Endothelial cell of umbilical vein (primary cell): ENCODE results near the gene NABP1. TPM values are rescaled to one million over a fixed set of nuclear protein-coding genes. Genes with fewer than 3 reads are reported as not detected.

Experiments used
- BruUV-seq: library from RNA; stranded (reverse); fragments of 400-500 nt; replicated peaks from 2 replicates; lab custom pipeline; 2021; lab: Mats Ljungman, UMichigan
- CTCF ChIA-PET: fragments of 300-600, 350-600 bp; sonication (Branson Sonifier 250); formaldehyde crosslinking; loops from one replicate; lab custom pipeline; 2021; ENCODE audit warnings: antibody characterized with exemption, inconsistent platforms; lab: Charles Lee
- POLR2A ChIA-PET: fragments of 300-600, 350-600 bp; sonication (Branson Sonifier 250); formaldehyde crosslinking; loops from one replicate; lab custom pipeline; 2021; ENCODE audit warnings: antibody characterized with exemption, inconsistent platforms; lab: Charles Lee
- DNase-seq: peaks from one replicate; pipeline ENCODE4 v3.0.0-alpha.2; 2011; ENCODE audit warnings: low read depth, low spot score
- FAIRE-seq: peaks from 2 replicates; lab custom pipeline; 2011; peaks lifted over from hg19 to GRCh38; lab: Jason Lieb, UNC
- H2AFZ ChIP-seq: 2 replicates; pipeline ENCODE4 v1.6.0; 2012; ENCODE audit warnings: low read depth, low read length, control low read depth, inconsistent platforms
- H3K27ac ChIP-seq: 2 replicates; pipeline ENCODE4 v1.5.1; 2011; ENCODE audit warnings: low read depth, mild to moderate bottlenecking, control low read depth, low read length, moderate library complexity; ENCODE audit not compliant: insufficient read depth
- H3K27me3 ChIP-seq, 2 experiments: 2 replicates each; pipeline versions ENCODE4 v1.6.0 to v1.6.1; 2011; ENCODE audit warnings: low read length in 2 of 2, mixed read lengths in 1 of 2; ENCODE audit not compliant: control insufficient read depth in 2 of 2, insufficient read depth in 2 of 2
- H3K36me3 ChIP-seq, 2 experiments: 2 replicates in 1 of 2; 3 replicates in 1 of 2; pipeline ENCODE4 v1.5.1; 2011; ENCODE audit warnings: low read length in 2 of 2, mild to moderate bottlenecking in 1 of 2, moderate library complexity in 1 of 2; ENCODE audit not compliant: control insufficient read depth in 2 of 2, insufficient read depth in 2 of 2; ENCODE audit errors: extremely low read depth in 1 of 2
- H3K4me1 ChIP-seq: 3 replicates; pipeline ENCODE4 v1.5.1; 2011; ENCODE audit warnings: mild to moderate bottlenecking, low read length; ENCODE audit not compliant: control insufficient read depth, insufficient read depth; ENCODE audit errors: extremely low read depth
- H3K4me2 ChIP-seq: 2 replicates; pipeline ENCODE4 v1.6.1; 2011; ENCODE audit warnings: low read length, control low read depth, mixed read lengths; ENCODE audit not compliant: insufficient read depth
- H3K4me3 ChIP-seq, 3 experiments: fragments of 200-600 bp in 1 of 3; sonication (generic), shearing (Covaris generic) in 1 of 3; replicated peaks in 1 of 3; 2 replicates each; pipeline ENCODE4 v1.5.1; 2011 to 2016; ENCODE audit warnings: control low read depth in 3 of 3, low read length in 3 of 3, mild to moderate bottlenecking in 2 of 3, inconsistent platforms in 1 of 3, low read depth in 1 of 3, moderate library complexity in 1 of 3; ENCODE audit not compliant: insufficient read depth in 1 of 3
- H3K79me2 ChIP-seq: 2 replicates; pipeline ENCODE4 v1.6.0; 2012; ENCODE audit warnings: low read length, inconsistent platforms; ENCODE audit not compliant: control insufficient read depth, insufficient read depth
- H3K9ac ChIP-seq: replicated peaks from 2 replicates; pipeline ENCODE3; 2011; ENCODE audit warnings: low read length, control low read depth; ENCODE audit not compliant: insufficient read depth; ENCODE audit errors: extremely low read depth
- H3K9me1 ChIP-seq: replicated peaks from 3 replicates; pipeline ENCODE4 v1.6.0; 2011; ENCODE audit warnings: mild to moderate bottlenecking, low read length; ENCODE audit not compliant: control insufficient read depth, insufficient read depth; ENCODE audit errors: extremely low read depth
- H3K9me3 ChIP-seq: replicated peaks from 2 replicates; pipeline ENCODE4 v1.5.1; 2012; ENCODE audit warnings: low read length, inconsistent platforms; ENCODE audit not compliant: control insufficient read depth, insufficient read depth
- H4K20me1 ChIP-seq: replicated peaks from 2 replicates; pipeline ENCODE3; 2011; ENCODE audit warnings: mild to moderate bottlenecking, low read length; ENCODE audit not compliant: control insufficient read depth, insufficient read depth; ENCODE audit errors: extremely low read depth
- CTCF ChIP-seq, 2 donors: IDR thresholded peaks; 1 replicate in 1 of 2; 2 replicates in 1 of 2; pipeline ENCODE4 v1.5.1; 2011; ENCODE audit warnings: low read length in 2 of 2, mild to moderate bottlenecking in 2 of 2, moderate library complexity in 2 of 2, control low read depth in 1 of 2, inconsistent platforms in 1 of 2, low read depth in 1 of 2; ENCODE audit not compliant: insufficient read depth in 1 of 2; ENCODE audit errors: extremely low read depth in 1 of 2
- EZH2 ChIP-seq: IDR thresholded peaks from 2 replicates; pipeline ENCODE4 v1.6.1; 2012; ENCODE audit warnings: borderline replicate concordance, low read depth, mild to moderate bottlenecking, moderate library complexity, low read length, inconsistent platforms; ENCODE audit not compliant: severe bottlenecking
- FOS ChIP-seq: IDR thresholded peaks from 2 replicates; pipeline ENCODE4 v1.6.1; 2011; ENCODE audit warnings: mild to moderate bottlenecking, low read length, moderate library complexity, borderline replicate concordance; ENCODE audit not compliant: insufficient read depth
- GATA2 ChIP-seq: IDR thresholded peaks from 2 replicates; pipeline ENCODE4 v1.7.0; 2011; ENCODE audit warnings: low read depth, mild to moderate bottlenecking, moderate library complexity, mixed read lengths, low read length; ENCODE audit not compliant: insufficient read length, insufficient read depth
- JUN ChIP-seq: IDR thresholded peaks from 2 replicates; pipeline ENCODE4 v1.6.1; 2011; ENCODE audit warnings: borderline replicate concordance, low read depth; ENCODE audit not compliant: insufficient read length, insufficient read depth
- MAX ChIP-seq: IDR thresholded peaks from 2 replicates; pipeline ENCODE4 v1.6.1; 2011; ENCODE audit not compliant: insufficient read depth, insufficient read length
- MYC ChIP-seq: IDR thresholded peaks from one replicate; pipeline ENCODE4 v1.6.1; 2011; ENCODE audit warnings: mild to moderate bottlenecking, low read depth, low read length
- POLR2A ChIP-seq: IDR thresholded peaks from 2 replicates; pipeline ENCODE4 v1.6.1; 2012; ENCODE audit warnings: low read depth, mild to moderate bottlenecking, control low read depth, low read length
- POLR2AphosphoS5 ChIP-seq: IDR thresholded peaks from 2 replicates; pipeline ENCODE4 v1.6.1; 2012; ENCODE audit warnings: low read depth, mild to moderate bottlenecking, control low read depth, low read length, moderate library complexity; ENCODE audit not compliant: insufficient read depth
- dilution Hi-C: fragments of 300-500 bp; cut with MboI; formaldehyde crosslinking; loops from one replicate; pipeline ENCODE4 v1.15.0; 2019; ENCODE audit warnings: low sequenced_read_pairs; ENCODE audit not compliant: extremely low pct_ligation_motif_present
- intact Hi-C: fragments of 100-400 bp; cut with micrococcal nuclease; formaldehyde crosslinking; loops from one replicate; pipeline ENCODE4 v1.10.0; 2022
- polyA plus RNA-seq, 4 experiments: library from polyadenylated mRNA; depleted of rRNA in 3 of 4; stranded (reverse) in 3 of 4; unstranded in 1 of 4; fragments of >200 nt; gene quantifications; 2 replicates each; pipeline versions ENCODE4 v1.2.1 to v1.2.3, GENCODE V29; 2011 to 2012; ENCODE audit warnings: missing spikeins in 1 of 4
- total RNA-seq: library from RNA; stranded (reverse); gene quantifications from 2 replicates; pipeline ENCODE4 v1.2.3, GENCODE V29; 2021

The NABP1 gene
- total and polyA plus RNA-seq, 2 donors (not counting 3 experiments of a cell fraction or from before 2014, with no cell fraction given), result 14.7 to 47.6 TPM

DNA sequence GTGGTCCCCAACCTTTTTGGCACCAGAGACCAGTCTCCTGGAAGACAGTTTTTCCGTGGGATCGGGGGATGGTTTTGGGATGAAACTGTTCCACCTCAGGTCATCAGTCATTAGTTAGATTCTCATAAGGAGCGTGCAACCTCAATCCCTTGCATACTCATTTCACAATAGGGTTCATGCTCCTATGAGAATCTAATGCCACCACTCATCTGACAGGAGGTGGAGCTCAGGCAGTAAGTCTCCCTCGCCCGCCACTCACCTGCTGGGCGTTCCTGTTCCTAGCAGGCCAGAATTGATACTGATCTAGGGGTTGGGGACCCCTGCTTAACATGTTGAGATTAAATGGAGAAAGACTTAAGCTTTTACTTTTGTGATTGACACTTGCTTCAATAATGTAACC lies 9.9 kb downstream of the NABP1 start:
- CTCF ChIA-PET, result interaction anchor here (0.7 to 2.4 kb wide), 4 partner anchors 9 to 121 kb away, joined by 3 to 10 read pairs (median 8); no protein-coding TSS in a partner anchor
- no peak overlapping the region for H3K9ac ChIP-seq
- dilution Hi-C loops, result no loop called here

More for the DNA sequence above, 9.9 kb downstream of the NABP1 start:
- Histone ChIP-seq H3K4me2 (no peak overlapping the region), H3K4me3 (no peak overlapping the region), H4K20me1 (no peaks in the 10 kb centered on the region), H3K9me1 (no peaks in the 10 kb centered on the region), H3K4me1 (peaks cover 39% of the 10 kb centered on the region), H3K36me3 (peaks cover 4 to 36% of the 10 kb centered on the region in 2 experiments), H3K9me3 (no peaks in the 10 kb centered on the region), H3K79me2 (peaks cover 6% of the 10 kb centered on the region), H3K27ac (no peak overlapping the region), H2AFZ (no peak overlapping the region), H3K27me3 (no peaks in the 10 kb centered on the region)
- TF ChIP-seq MYC, result no peak
- no peak for TF ChIP-seq FOS
- no peak for TF ChIP-seq POLR2AphosphoS5
- TF ChIP-seq CTCF (IDR thresholded peaks at IDR 0.05; ENCODE audit: extremely low read depth in 1 of 2, insufficient read depth in 1 of 2, low read depth in 1 of 2, low read length in 2 of 2), result no peak
- TF ChIP-seq MAX, result no peak
- TF ChIP-seq JUN, result no peak
- no peak for TF ChIP-seq POLR2A
- no peak for TF ChIP-seq GATA2
- no peak for TF ChIP-seq EZH2
- no peak for DNase-seq
- intact Hi-C loops, result loop anchor here (10.0 kb wide), 1 partner anchor 287 kb away; no protein-coding TSS in a partner anchor
- no peak for FAIRE-seq
- BruUV-seq, result no TSS peak
- POLR2A ChIA-PET, result interaction anchor here (2.5 kb wide), 1 partner anchor 10 kb away, joined by 21 read pairs; the partner anchor contains the start of gene NABP1
